HG02623 (cell line): ENCODE results near the gene DTX3.

ENCODE experiments used
- ATAC-seq: cut with Tn5 transposase; IDR thresholded peaks from one replicate; pipeline ENCODE4 v1.9.1; 2021; ENCODE audit warnings: moderate library complexity; ENCODE audit not compliant: unreplicated experiment

DTX3 gene

GRCh38 chr12:57619434-57620244, 15.0 kb downstream of the DTX3 start:
- no peak for ATAC-seq

GRCh38 chr12:57620245-57620935, 15.8 kb downstream of the DTX3 start:
- ATAC-seq, result no peak

DNA sequence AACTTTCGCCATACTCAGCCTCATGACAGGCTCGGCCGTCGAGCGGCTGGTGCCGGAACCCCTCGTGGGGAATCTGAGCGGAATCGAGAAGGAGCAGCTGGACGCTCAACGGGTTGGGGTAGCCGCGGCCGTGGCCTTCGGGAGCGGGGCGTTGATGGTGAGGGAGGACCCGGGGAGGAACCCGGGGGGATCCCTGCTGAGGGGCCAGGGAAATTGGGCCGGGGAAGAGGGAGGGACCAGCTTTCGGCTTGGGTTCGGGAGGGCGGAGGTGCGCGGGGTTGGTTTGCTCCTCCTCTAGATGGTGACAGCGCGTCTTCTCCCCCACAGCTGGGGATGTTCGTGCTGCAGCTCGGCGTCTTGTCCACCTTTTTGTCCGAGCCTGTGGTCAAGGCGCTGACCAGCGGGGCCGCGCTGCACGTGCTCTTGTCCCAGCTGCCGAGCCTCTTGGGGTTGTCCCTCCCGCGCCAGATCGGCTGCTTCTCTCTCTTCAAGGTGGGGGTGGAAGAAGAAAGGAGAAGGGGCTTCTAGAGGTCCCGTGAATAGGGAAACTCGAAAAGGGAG, 16.4 kb downstream of the DTX3 start:
- no peak for ATAC-seq

GRCh38 chr12:57621497-57622292, 17.1 kb downstream of the DTX3 start:
- no peak for ATAC-seq

GRCh38 chr12:57622293-57623245, 17.9 kb downstream of the DTX3 start:
- ATAC-seq, result no peak

GRCh38 chr12:57623385-57623784, 18.8 kb downstream of the DTX3 start:
- ATAC-seq, result no peak

DNA sequence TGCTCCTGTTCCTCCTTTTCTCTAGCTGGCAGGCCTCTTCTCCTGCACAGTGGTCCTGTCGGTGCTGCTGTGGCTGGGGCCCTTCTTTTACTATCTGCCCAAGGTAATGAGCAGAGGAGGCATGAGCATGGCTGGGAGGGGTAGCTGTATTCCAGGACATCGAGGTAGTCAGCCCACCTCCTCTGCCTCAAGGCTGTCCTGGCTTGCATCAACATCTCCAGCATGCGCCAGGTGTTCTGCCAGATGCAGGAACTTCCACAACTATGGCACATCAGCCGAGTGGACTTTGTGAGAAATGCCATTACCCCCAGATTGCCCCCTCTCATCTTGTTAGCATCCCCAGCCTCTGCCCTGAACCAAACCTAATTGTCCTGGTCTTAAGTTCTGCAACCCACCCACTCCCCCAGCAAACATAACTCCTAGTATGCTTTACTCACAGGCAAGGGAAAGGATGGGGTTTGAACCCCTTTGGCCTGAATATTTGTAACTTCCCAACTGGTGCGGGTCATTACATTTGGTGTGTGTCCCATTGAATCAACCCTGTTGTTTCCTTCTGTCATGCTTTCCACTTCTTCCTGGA, 19.3 kb downstream of the DTX3 start:
- ATAC-seq, result no peak

DNA sequence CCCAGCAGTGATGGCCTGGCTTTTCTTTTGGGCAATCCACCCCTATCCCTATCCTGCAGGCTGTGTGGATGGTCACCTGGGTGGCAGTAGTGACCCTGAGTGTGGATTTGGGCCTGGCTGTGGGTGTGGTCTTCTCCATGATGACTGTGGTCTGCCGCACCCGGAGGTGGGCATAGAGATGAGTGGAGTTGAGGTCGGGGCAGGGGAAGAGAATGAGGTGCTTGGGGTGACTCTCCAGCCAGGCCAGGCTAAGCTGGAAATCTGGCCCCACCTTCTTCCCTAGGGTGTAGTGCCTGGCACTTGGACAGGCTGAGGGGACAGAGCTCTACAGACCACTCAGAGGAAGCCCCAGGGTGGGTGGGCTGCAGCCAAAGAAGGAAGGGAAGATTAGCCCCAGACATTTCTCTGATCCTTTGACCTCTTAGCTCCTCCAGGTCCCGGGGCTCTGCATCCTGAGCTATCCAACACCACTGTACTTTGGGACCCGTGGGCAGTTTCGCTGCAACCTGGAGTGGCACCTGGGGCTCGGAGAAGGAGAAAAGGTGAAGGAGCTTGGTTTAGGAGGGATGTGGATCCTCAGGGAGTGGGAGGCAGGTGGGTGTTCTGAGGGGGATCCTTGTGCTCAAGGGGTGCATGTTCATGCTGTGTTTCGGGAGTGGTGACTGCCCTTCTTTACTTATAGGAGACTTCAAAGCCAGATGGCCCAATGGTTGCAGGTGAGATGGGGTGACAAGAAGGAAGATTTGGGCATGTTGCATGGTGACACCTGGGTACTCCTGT, 20.0 kb downstream of the DTX3 start:
- ATAC-seq, result no peak

GRCh38 chr12:57625261-57626032, 20.8 kb downstream of the DTX3 start:
- ATAC-seq, result no peak

- no peak for ATAC-seq
Observed at GRCh38 chr12:57626111-57626920, 21.7 kb downstream of the DTX3 start.

DNA sequence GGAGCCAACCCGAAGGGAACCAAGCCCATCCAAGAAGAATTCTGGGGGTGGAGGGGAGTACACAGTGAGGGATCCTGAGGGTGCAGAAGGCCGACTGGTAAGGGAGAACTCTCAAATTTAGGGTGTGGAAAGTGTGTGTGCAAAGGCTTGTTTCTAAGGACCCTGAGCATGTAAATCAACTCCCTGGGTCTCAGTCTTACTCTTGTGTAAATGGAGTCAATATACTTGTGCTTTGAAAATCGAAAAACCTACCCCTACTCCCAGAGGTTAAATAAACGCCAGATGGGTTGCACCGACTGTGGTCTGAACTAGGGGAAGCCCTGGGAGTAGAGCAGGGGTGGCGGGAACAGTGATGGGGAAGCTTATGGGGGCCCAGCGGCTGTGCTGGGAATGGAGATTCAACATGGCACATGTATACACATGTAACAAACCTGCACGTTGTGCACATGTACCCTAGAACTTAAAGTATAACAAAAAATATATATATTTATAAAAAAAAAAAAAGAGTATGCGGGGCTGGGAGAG, 22.4 kb downstream of the DTX3 start:
- ATAC-seq, result no peak

DNA sequence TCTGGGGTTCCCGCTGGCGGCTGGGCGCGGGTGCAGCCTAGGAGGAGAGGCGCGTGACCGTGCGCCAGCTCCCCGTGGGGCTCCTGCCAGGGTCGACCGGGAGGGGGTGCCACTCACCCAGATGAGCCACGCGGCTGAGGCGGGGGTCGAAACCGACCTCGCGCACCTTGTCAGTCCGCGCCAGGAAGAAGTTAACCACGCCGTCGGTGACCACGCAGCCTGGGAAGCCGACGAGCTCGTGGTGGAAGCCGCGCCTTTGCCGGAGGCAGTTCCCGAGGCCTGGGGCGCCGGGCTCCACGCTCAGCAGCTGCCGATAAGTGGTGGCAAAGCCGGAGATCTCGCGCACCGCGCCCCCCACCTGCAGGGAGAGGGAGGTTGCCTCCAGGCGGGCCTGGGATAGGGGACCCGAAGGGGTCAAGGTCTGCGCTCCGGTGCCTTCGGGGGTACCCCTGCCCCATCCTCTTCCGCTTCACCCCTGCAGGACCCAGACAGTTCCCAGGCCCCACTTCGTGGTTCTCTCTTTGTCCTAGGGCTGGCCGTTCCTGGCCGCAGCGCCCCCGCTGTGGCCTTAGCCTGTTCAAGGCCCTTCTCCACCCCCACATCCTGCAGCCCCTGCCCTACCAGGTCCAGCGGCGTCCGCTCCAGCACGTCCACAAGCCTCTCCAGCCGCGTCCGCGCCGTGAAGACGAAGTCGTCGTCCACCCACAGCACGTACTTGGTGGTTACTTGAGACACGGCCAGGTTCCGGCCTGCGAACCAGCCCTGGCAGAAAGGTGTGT, 23.1 kb downstream of the DTX3 start:
- no peak for ATAC-seq

- ATAC-seq, result no peak
Observed at GRCh38 chr12:57628280-57629191, 23.9 kb downstream of the DTX3 start.

GRCh38 chr12:57629897-57630471, 25.4 kb downstream of the DTX3 start:
- ATAC-seq, result no peak

GRCh38 chr12:57630891-57631433, 26.3 kb downstream of the DTX3 start:
- ATAC-seq, result no peak
